Pons (tissue), 1 donor: ENCODE measurements around the gene PAFAH2.
A peak's percentile ranks its signal among the peaks of the same experiment; 100 is the strongest.

Experiments
- DNase-seq: peaks from one replicate; pipeline ENCODE4 v3.0.0-alpha.2; 2016; ENCODE audit warnings: low spot score

Gene PAFAH2

DNA sequence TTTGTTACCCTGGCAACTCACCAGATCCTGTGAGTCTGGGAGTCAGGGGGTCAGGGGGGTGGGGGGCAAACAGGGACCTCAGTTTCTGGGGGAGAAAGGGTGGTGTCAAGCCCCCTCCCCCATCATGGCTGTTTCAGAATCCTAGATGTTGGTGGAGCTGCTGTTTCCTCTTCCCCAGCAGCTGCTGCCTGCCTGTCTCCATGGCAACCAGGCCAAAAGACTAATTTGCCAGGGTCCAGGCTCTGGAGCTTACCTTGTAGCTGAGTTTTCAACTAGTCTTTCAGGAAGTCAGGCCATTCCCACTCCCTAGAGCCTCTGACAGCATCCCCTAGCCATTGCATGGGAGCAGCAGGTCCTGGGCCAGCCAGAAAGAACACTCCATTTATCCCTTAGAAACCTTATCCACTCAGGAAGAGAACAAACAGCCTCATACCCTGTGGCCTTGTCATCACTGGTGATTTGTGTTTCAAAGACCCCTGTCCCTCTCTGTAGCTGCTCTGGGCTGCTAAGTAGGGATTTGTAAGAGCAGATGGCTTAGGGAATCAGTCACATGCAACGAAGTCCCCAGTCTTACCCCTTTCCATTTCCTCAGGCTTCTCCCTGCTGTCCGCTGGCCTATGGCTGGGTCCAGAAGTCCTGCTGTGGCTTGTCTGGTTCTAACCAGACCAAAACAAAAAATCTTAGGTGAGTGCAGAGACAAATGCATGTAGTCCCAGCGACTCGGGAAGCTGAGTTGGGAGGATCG lies 70.2 kb downstream of the PAFAH2 start:
- DNase-seq = peak; percentile 17

DNA sequence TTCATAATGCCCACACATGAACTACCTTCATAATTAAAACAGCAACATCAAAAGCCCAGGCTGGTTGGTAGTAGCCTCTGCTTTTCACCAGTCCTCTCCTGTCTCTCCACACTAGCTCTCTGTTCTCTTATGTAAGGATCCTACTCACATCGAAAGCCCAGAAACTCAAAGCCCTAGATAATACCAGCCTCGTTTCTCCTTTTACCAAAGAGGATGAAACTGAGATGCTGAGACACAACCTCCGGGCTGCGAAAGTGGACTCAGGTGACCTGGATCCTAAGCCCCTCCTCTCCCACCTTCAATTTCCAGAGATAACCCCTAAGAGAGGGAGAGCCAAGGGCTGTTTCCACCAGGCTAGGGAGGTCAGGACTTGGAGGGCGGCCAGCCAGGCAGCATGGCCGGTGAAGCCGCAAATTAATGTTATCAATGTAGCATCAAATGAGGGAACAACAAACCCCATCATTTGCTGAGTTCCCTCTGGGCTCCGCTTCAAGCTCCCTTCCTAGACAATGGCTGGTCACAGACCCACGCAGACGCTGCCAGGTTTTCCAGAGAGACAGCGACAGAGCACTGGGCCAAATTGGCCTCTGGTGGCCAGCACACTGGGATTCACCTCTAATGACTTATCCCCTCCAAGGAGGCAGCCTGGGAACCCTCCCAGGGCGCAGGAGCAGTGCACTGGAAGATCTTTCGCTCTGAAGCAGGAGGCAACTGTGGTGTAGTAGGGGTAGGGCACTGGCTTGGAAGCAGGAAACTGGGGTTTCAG lies 70.9 kb downstream of the PAFAH2 start:
- peak; percentile 88 for DNase-seq

DNA sequence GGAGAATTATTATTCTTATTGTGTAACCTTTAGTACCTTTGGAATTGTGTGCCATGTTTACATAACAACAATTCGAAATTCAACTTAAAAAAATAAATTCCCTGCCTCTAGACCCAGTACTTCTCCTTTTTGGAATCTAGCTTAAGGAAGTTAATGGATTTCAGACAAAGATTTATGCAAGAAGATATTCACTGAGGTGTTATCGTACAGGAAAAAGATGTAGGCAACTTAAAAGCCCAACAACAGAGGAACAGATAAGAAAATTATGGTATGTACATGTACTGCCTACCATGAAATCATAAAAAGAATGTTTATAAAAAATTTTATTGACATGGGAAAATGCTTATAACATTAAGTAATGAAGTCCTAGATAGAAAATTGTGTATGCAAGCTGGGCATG lies 73.4 kb downstream of the PAFAH2 start:
- DNase-seq = no peak

DNA sequence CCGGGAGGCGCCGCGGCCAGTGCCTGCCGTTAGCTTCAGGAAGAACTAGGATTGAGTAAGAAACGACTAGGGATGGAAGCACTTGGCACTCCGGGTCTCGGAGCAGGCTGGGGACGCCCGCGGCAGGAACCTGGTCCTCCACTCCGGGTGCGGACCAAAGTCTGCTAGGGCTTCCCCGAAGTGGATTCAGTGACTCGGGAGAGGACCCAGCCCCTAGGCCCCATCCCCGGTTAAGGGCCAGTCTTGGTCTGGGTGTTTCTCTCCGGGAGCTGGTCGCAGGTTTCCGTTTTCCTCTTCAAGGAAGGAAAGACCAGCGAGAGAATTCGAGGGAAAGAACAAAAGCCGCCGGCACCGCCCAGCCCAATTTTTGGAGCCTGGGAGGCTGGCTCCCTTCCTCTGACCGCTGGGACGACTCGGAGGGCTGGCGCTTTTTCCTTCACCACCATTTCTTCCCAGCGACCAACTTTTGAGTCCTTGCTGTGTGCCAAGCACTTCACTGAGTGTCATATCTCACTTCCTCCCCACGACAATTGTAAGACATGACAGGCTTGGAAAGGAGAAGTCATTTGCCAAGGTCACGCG lies 74.8 kb downstream of the PAFAH2 start:
- DNase-seq = peak; percentile 42

DNA sequence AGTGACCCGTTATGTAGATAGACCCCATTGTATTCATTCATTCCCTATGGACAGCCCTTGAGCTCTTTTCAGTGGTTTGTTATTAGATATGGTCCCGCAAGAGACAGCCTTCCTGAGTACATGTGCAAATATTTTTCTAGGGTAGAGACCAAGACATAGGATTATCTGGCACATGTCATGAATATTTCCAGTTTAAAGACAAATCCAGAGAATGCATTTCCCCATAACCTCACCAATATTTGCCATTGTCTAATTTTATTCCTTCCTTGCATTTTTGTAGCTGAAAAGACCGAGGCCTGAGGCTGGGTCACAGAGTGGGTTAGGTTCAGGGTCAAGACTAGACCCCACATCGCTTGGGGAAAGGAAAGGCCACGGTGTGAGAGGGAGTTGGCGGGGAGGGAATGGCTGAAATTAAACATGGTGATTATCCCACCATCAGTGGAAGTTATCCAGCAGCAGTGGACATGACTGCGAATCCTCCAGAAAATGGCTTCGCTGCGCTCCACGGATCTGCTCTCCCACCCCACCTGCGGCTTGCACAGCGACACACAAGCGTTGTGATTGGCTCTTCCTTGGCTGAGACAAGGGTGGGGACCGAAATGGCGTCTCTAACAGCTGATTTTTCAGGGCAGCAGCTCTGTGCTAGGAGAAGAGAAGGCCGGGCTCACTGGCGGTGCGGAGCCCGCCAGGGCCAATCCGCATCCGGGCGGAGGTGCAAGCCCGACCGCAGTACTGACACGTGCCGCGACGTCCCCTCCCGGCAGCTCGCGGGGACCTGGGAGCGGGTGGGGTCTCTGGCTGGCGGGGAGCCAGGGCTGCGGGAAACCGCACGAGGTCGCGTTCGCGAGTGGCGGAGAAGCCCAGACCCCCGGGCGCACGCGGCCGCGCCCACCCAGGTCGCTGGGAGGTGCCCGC lies 75.5 kb downstream of the PAFAH2 start:
- DNase-seq = peak; percentile 62

DNA sequence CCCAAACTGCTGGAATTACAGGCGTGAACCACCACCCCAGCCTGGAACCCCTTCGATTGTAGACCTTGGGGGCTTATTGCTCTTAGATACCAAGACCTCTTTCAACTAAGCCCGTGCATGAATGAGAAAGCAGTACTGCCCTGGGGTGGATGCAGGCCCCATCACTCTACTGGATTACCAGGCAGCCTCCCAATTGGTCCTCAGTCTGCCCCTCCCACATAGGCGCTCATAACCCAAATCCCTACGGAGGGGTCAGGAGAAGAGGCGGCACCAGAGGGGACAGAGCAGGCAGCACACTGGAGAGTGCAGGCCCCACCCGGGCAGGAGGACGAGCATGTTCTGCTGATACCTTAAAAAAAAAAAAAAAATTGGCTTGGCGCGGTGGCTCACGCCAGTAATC lies 79.2 kb downstream of the PAFAH2 start:
- DNase-seq = no peak

DNA sequence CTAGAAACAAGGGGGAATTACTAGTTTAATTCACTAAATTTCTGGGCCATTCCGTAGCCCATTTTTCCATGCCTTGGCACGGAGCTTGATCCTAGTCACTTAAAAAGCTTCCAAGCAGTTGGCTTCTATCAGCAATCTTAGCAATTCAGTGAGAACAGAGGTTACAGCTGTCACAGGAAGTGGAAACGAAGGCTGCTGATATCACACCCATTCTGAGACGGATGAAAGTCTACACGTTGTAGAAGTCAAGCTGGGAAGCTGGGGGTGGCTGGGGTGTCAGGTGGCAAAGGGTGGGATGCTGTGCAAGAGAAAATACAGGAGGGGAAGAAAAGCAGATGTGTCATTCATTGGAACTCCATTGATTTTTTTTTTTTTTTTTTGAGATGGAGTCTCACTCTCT lies 79.9 kb downstream of the PAFAH2 start:
- DNase-seq = no peak

DNA sequence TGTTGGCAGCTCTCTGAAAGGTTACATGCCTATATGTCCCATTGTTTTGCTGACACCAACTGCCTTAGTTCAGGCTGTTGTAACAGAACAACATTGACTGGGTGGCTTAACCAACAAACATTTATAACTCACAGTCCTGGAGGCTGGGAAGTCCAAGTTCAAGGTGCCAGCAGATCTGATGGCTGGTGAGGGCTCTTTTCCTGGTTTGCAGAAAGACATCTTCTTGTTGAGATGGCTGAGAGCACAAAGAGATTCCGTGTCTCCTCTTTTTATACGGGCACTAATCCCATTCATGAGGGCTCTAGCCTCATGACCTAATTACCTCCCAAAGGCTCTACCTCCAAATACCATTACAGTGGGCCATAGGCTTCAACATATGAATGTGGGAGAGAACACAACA lies 81.4 kb downstream of the PAFAH2 start:
- no peak for DNase-seq

DNA sequence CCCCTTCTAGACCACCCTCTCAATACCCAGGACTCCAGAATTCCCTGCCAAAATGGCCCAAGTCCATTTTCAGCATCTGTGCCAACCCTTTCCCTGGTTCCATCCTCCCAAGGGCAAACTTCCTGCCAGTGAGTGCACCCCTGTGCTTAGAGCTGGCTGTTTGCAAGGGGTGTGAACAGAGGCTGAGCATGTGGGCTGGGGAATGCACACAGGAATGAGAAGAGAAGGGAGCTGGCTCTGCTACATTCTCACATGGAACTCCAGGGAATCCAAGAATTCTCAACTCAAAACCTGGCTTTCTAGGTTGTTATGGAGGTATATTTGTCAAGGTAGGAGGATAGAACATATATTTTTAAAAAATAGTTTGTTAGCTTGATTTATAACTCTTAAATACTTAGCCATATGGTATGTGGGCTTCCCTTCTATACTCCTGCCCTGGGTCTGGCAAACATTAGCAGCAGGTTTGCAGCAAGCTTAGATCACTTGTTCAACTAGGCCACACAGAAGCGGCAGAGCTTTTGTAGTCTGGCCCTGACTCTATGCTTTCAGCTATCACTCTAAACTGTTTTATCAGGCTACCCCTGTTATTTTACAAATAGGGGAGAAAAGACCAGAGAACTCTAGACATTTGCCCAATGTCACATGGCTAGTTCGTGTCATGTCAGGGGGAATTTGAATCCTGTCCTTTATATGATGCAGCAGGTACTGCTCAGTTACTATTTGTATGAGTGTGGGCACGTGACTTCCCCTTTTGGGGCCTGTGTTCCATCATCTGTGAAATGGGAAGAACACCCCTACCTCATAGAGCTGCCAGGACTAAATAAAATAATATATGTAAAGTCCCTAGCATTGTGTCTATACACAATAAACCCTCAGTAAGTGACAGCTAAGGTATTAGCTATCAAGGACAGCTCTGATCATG lies 83.5 kb downstream of the PAFAH2 start:
- no peak for DNase-seq

DNA sequence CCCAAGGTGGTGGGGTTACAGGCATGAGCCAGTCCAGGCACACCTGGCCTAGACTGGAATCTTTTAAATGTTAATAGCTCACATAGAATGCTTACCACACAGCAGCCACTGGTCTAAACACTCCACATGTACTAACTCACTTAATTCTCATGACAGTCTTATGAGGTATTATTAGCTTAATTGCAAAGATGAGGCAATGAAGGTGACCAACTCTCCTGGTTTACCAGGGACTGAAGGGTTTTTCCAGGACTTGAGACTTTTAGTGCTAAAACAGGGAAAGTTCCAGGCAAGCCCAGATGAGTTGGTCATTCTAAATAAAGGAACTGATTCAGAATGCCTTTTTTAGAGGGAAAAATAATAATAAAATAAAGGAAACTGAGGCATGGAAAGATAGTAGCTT lies 84.7 kb downstream of the PAFAH2 start:
- DNase-seq = no peak

DNA sequence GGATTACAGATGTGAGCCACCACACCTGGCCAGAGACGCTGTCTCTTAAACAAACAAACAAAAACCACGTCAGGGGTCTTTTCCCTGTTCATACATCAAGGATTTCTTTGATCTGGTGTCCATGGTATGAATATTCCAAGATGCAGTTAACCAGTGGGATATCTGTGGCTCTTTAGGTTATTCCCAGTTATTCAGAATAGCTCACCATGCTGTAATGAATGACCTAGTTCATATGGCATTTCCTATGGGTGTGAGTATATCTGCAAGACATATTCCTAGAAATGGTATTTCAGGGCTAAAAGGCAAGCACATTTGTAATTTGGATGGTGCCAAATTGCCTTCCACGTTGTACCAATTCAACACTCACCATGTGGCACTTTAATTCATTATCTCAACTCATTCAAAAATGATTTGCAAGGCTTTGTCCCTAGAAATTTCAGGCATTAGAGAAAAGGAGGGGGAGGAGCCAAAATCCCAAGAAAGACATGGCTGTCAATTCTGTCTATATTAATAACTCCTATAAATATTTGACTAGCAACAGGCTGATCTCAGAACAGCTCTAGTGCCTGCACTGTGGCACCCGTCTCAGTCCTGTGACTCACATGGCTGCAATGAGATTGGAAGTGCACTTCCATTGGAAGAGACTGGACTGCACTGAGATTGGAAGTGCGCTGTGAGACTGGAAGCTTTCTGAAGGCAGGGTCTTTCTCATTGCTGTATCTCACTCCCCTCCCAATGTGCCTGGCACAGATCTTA lies 85.6 kb downstream of the PAFAH2 start:
- DNase-seq = no peak

DNA sequence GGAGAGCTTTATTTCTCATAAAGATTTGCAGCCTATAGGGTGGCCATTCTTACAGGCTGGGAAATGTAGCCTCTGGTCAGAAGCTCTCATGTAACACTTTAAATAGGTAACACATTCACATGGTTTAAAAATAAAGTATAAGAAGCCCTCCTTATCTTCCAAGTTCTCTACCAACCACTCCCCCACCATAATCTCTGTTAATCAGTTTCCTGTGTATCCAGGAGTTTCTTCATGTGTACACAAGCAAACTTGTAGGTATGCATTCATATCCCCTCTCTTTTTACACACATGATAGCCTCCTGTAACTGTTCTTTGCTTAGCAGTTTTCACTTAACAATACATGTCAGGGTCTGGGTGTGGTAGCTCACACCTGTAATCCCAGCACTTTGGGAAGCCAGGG lies 86.7 kb downstream of the PAFAH2 start:
- no peak for DNase-seq
